Uterus (tissue), 2 donors: ENCODE results near the gene PDGFRB.

ENCODE experiments used
- CTCF ChIP-seq, 4 experiments: fragments of 200-600 bp in 2 of 4; fragments of 450-650 bp in 2 of 4; sonication (generic) in 2 of 4; IDR thresholded peaks; one replicate each; pipeline ENCODE4 v1.5.1; 2016 to 2019; ENCODE audit warnings: antibody characterized with exemption in 4 of 4, mild to moderate bottlenecking in 2 of 4, moderate library complexity in 1 of 4
- POLR2A ChIP-seq, 2 donors: fragments of 450-650 bp; IDR thresholded peaks; one replicate each; pipeline ENCODE4 v1.6.1; 2016; ENCODE audit warnings: antibody characterized with exemption in 2 of 2, mild to moderate bottlenecking in 1 of 2, moderate library complexity in 1 of 2

- TF ChIP-seq CTCF (IDR thresholded peaks at IDR 0.05) = no peak
- TF ChIP-seq POLR2A (IDR thresholded peaks at IDR 0.05) = no peak
These were observed 30.3 kb downstream of the PDGFRB start for GRCh38 chr5:150125334-150125733.
